Stimulated activated CD8-positive, alpha-beta memory T cell treated with anti-CD3 and anti-CD28 coated beads, Interleukin-12 subunit alpha, Interleukin-12 subunit beta, amount 100 ng/mL, for 1 hour (primary cell): ENCODE measurements around the gene HPN.
"Not testable (repeated sequence)": the region's sequence is repeated elsewhere in the genome, so short reads cannot be mapped to it uniquely, and the experiment has no call there.

ENCODE experiments used
- DNase-seq: peaks from one replicate; pipeline ENCODE4 v3.0.0-alpha.2; 2020; ENCODE audit warnings: low read depth

Gene HPN

GRCh38 chr19:35027851-35028599 lies 13.5 kb upstream of the HPN start:
- DNase-seq = no peak

GRCh38 chr19:35028600-35028885 lies 13.0 kb upstream of the HPN start:
- DNase-seq = not testable (repeated sequence)

GRCh38 chr19:35029275-35029736 lies 12.2 kb upstream of the HPN start:
- not testable (repeated sequence) for DNase-seq

GRCh38 chr19:35029737-35030256 lies 11.7 kb upstream of the HPN start:
- no peak for DNase-seq

GRCh38 chr19:35030257-35031071 lies 11.1 kb upstream of the HPN start, which contains the start of gene SCN1B:
SCN1B (plus strand) TSS chr19:35030470; CDS start chr19:35030821, 351 bp downstream.
- DNase-seq = peak; percentile 37

- no peak for DNase-seq
These were observed 10.2 kb upstream of the HPN start for GRCh38 chr19:35031072-35031881.

GRCh38 chr19:35032356-35032865 lies 9.1 kb upstream of the HPN start:
- no peak for DNase-seq

- no peak for DNase-seq
These were observed 8.2 kb upstream of the HPN start for GRCh38 chr19:35033067-35034004.

GRCh38 chr19:35034005-35034502 lies 7.5 kb upstream of the HPN start:
- no peak for DNase-seq

GRCh38 chr19:35034588-35035382 lies 6.7 kb upstream of the HPN start:
- DNase-seq = no peak

GRCh38 chr19:35037716-35038622 lies 3.6 kb upstream of the HPN start:
- no peak for DNase-seq

- no peak for DNase-seq
These were observed 2.7 kb upstream of the HPN start for GRCh38 chr19:35038623-35039512.

- no peak for DNase-seq
These were observed 1.4 kb upstream of the HPN start for GRCh38 chr19:35039881-35040825.

- no peak for DNase-seq
These were observed 534 bp upstream of the HPN start for GRCh38 chr19:35040826-35041547.

GRCh38 chr19:35042056-35042730 lies 672 bp downstream of the HPN start:
- no peak for DNase-seq
